Fibroblast of lung (primary cell): ENCODE results near the gene WARS2. TPM values are rescaled to one million over a fixed set of nuclear protein-coding genes. Genes with fewer than 3 reads are reported as not detected.

Source experiments
- DNase-seq, 2 donors: peaks; one replicate each; pipeline versions ENCODE4 v3.0.0 to v3.0.0-alpha.2; 2010; ENCODE audit warnings: low read depth in 2 of 2
- H2AFZ ChIP-seq: 2 replicates; pipeline ENCODE4 v1.5.1; 2012; ENCODE audit warnings: low read length, control low read depth, inconsistent platforms
- H3K27ac ChIP-seq: 2 replicates; pipeline ENCODE4 v1.5.1; 2011; ENCODE audit warnings: low read length, control low read depth; ENCODE audit not compliant: insufficient read depth
- H3K27me3 ChIP-seq: 2 replicates; pipeline ENCODE4 v1.5.1; 2011; ENCODE audit warnings: mild to moderate bottlenecking, low read length; ENCODE audit not compliant: control insufficient read depth, insufficient read depth
- H3K36me3 ChIP-seq: 2 replicates; pipeline ENCODE4 v1.5.1; 2011; ENCODE audit warnings: low read length; ENCODE audit not compliant: control insufficient read depth, insufficient read depth
- H3K4me1 ChIP-seq: 2 replicates; pipeline ENCODE4 v1.5.1; 2011; ENCODE audit warnings: low read length; ENCODE audit not compliant: control insufficient read depth, insufficient read depth; ENCODE audit errors: extremely low read depth
- H3K4me2 ChIP-seq: 2 replicates; pipeline ENCODE4 v1.5.1; 2011; ENCODE audit warnings: low read length, control low read depth; ENCODE audit not compliant: insufficient read depth; ENCODE audit errors: extremely low read depth
- H3K4me3 ChIP-seq, 4 experiments: fragments of 200-600 bp in 1 of 4; sonication (generic) in 1 of 4; replicated peaks in 1 of 4; 2 replicates each; pipeline ENCODE4 v1.5.1; 2011 to 2016; ENCODE audit warnings: low read length in 4 of 4, low read depth in 3 of 4, mild to moderate bottlenecking in 3 of 4, control low read depth in 2 of 4, inconsistent platforms in 1 of 4, mixed read lengths in 1 of 4; ENCODE audit not compliant: insufficient read depth in 1 of 4; ENCODE audit errors: control extremely low read depth in 1 of 4
- H3K79me2 ChIP-seq: 2 replicates; pipeline ENCODE4 v1.5.1; 2012; ENCODE audit warnings: mild to moderate bottlenecking, low read length, inconsistent platforms; ENCODE audit not compliant: control insufficient read depth, insufficient read depth
- H3K9ac ChIP-seq: 2 replicates; pipeline ENCODE4 v1.5.1; 2011; ENCODE audit warnings: mild to moderate bottlenecking, low read length, control low read depth; ENCODE audit not compliant: insufficient read depth
- H3K9me3 ChIP-seq: 2 replicates; pipeline ENCODE4 v1.5.1; 2012; ENCODE audit warnings: low read depth, low read length; ENCODE audit not compliant: control insufficient read depth, insufficient read depth
- H4K20me1 ChIP-seq: 2 replicates; pipeline ENCODE4 v1.5.1; 2011; ENCODE audit warnings: low read length; ENCODE audit not compliant: control insufficient read depth, insufficient read depth; ENCODE audit errors: extremely low read depth
- EZH2 ChIP-seq: IDR thresholded peaks from 2 replicates; pipeline ENCODE4 v1.5.1; 2012; ENCODE audit warnings: low read length, control low read depth, mild to moderate bottlenecking; ENCODE audit errors: missing control alignments
- polyA plus RNA-seq, 2 donors: library from polyadenylated mRNA; depleted of rRNA in 1 of 2; stranded (reverse) in 1 of 2; unstranded in 1 of 2; fragments of >200 nt; gene quantifications; 2 replicates each; pipeline ENCODE4 v1.2.1, GENCODE V29; 2011 to 2012; ENCODE audit warnings: missing spikeins in 1 of 2
- total RNA-seq: library from RNA; depleted of rRNA; stranded (reverse); fragments of >200 nt; gene quantifications from 2 replicates; pipeline ENCODE4 v1.2.1, GENCODE V29; 2014
- TF ChIP-seq, protein P1 (sequence below), 2 donors: IDR thresholded peaks in 1 of 2; conservative IDR thresholded peaks in 1 of 2; 1 replicate in 1 of 2; 2 replicates in 1 of 2; pipeline ENCODE4 v1.5.1; 2011 to 2012; ENCODE audit warnings: low read length in 2 of 2, control low read depth in 1 of 2, inconsistent platforms in 1 of 2, low read depth in 1 of 2, mild to moderate bottlenecking in 1 of 2

The WARS2 gene
- total and polyA plus RNA-seq, 2 donors (not counting 1 experiment from before 2014, with no cell fraction given): 13.3 to 20.3 TPM

DNA sequence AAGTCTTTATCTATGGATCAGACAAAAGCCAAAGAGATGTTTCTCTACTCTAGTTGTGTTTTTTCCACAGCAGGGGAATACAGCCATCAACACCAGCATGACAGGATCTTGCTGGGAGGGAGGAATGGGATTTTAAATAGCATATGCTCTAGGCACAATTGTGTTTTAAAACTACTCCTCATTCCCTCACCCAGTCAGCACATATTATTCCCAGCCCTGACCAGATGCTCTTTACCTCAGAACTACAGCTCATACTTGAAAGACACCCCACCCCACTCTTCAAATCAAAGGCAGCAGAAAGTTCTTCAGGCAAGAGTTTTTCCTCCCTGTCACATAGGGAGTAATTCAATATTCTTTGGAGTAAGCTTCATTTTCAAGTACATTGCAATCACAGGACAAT lies 106.1 kb downstream of the WARS2 start:
- Histone ChIP-seq H3K27ac (no peak overlapping the region), H4K20me1 (no peaks in the 10 kb centered on the region), H3K9ac (no peak overlapping the region), H3K9me3 (no peaks in the 10 kb centered on the region), H3K4me1 (no peaks in the 10 kb centered on the region), H2AFZ (no peak overlapping the region), H3K79me2 (no peaks in the 10 kb centered on the region), H3K4me3 (no peak overlapping the region), H3K4me2 (no peak overlapping the region), H3K36me3 (no peaks in the 10 kb centered on the region), H3K27me3 (no peaks in the 10 kb centered on the region)
- no peak for TF ChIP-seq EZH2
- TF ChIP-seq, protein P1, sequence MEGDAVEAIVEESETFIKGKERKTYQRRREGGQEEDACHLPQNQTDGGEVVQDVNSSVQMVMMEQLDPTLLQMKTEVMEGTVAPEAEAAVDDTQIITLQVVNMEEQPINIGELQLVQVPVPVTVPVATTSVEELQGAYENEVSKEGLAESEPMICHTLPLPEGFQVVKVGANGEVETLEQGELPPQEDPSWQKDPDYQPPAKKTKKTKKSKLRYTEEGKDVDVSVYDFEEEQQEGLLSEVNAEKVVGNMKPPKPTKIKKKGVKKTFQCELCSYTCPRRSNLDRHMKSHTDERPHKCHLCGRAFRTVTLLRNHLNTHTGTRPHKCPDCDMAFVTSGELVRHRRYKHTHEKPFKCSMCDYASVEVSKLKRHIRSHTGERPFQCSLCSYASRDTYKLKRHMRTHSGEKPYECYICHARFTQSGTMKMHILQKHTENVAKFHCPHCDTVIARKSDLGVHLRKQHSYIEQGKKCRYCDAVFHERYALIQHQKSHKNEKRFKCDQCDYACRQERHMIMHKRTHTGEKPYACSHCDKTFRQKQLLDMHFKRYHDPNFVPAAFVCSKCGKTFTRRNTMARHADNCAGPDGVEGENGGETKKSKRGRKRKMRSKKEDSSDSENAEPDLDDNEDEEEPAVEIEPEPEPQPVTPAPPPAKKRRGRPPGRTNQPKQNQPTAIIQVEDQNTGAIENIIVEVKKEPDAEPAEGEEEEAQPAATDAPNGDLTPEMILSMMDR (conservative IDR thresholded peaks at IDR 0.05 in 1 of 2, IDR thresholded peaks at IDR 0.05 in 1 of 2; ENCODE audit: low read depth in 1 of 2, low read length in 2 of 2): no peak
- no peak for DNase-seq

DNA sequence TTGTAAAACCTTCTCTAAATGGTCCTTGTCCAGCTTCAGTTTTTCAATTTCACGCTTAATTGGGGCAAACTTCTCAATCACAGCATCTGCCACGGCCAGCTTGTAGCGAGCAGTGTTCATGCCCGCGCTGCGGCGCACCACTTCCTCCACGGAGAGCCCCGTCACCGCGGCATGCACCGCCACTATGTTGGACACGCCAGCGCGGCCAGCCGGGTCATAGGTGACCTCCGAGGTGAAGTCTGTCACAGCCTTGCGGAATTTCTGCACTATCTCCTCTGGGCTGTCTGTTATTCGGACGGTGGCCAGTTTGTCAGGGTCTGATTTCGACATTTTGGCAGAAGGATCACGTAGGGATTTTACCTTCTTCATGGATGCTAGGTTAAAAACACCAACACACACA lies 107.5 kb downstream of the WARS2 start:
- Histone ChIP-seq H3K9ac (no peak overlapping the region), H3K36me3 (no peaks in the 10 kb centered on the region)
- TF ChIP-seq, protein P1 (conservative IDR thresholded peaks at IDR 0.05 in 1 of 2, IDR thresholded peaks at IDR 0.05 in 1 of 2; ENCODE audit: low read depth in 1 of 2, low read length in 2 of 2): no peak
- no peak for TF ChIP-seq EZH2

DNA sequence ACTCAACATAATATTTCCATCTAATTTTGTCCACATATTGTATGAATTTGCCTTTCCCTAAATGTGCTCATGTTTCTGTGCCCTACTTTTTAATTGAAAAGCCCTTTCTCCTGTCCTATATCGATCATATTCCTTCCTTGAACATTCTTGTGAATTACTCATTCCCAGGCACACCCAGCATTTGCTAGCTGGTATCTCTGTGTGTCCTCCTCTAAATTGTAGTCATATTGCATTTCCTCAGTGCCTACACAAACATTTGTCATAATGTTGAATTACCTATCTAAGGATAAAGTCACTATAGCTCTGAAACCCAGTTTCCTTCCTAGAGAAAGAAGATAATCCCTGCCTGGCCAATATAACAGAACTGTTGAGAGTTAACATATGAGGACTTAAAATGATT lies 112.7 kb downstream of the WARS2 start:
- H3K4me1 ChIP-seq: no peaks in the 10 kb centered on the region
- no peaks in the 10 kb centered on the region for H3K36me3 ChIP-seq
- H3K79me2 ChIP-seq: no peaks in the 10 kb centered on the region
- no peak overlapping the region for H3K4me2 ChIP-seq
- no peak overlapping the region for H3K9ac ChIP-seq
- H3K27me3 ChIP-seq: no peaks in the 10 kb centered on the region
- no peak for DNase-seq
- no peaks in the 10 kb centered on the region for H4K20me1 ChIP-seq
- no peak overlapping the region for H3K4me3 ChIP-seq
- no peaks in the 10 kb centered on the region for H3K9me3 ChIP-seq
- TF ChIP-seq, protein P1 (conservative IDR thresholded peaks at IDR 0.05 in 1 of 2, IDR thresholded peaks at IDR 0.05 in 1 of 2; ENCODE audit: low read depth in 1 of 2, low read length in 2 of 2): no peak
- TF ChIP-seq EZH2: no peak
- H3K27ac ChIP-seq: no peak overlapping the region
- H2AFZ ChIP-seq: no peak overlapping the region

More for the DNA sequence above, 107.5 kb downstream of the WARS2 start:
- DNase-seq: no peak
- Histone ChIP-seq H2AFZ (no peak overlapping the region), H3K27me3 (no peaks in the 10 kb centered on the region), H3K27ac (no peak overlapping the region), H3K9me3 (no peaks in the 10 kb centered on the region), H3K4me3 (no peak overlapping the region), H3K4me1 (no peaks in the 10 kb centered on the region), H3K4me2 (no peak overlapping the region), H3K79me2 (no peaks in the 10 kb centered on the region), H4K20me1 (no peaks in the 10 kb centered on the region)
